GM12892 (cell line): ENCODE data around the gene GPR39.

Source experiments
- POLR2A ChIP-seq: IDR thresholded peaks from 2 replicates; pipeline ENCODE4 v1.6.1; 2011; ENCODE audit warnings: low read depth, low read length, control low read depth
- POLR2AphosphoS5 ChIP-seq: IDR thresholded peaks from 2 replicates; pipeline ENCODE4 v1.6.1; 2011; ENCODE audit warnings: low read depth, low read length, control low read depth
- TAF1 ChIP-seq: IDR thresholded peaks from 2 replicates; pipeline ENCODE4 v1.6.1; 2011; ENCODE audit warnings: low read depth, mild to moderate bottlenecking, control low read depth, low read length, borderline replicate concordance

DNA sequence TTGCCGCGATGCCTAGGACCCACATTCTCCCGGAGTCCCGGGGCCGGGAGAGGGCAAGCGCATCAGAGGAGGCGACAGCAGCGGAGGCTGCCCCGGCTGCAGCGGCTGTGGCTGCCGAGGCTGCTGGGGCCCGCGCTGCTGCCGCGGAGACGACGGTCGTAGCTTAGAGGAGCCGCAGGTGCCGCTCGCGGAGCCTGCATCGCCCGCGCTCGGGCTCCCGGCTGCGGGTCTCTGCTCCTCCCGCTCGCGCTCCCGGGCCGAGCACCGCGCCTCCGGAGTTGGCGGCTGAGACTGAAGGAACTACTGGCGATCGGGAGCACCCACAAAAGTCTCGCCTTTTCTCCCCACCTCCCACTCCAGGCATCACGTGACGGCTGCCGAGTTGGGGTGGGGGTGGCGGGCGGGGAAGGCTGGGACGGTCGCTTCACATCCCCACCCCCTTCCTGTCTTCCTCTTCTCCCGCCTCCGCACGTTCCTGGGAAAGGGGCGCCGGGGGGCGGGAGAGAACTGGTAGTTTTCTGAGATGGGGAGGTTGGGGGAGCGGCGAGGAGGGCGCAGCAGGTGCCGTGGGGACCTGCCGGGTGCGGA lies 253.4 kb downstream of the GPR39 start, which contains the start of gene LYPD1:
- TF ChIP-seq POLR2A, result no peak
- TF ChIP-seq POLR2AphosphoS5, result no peak
- TF ChIP-seq TAF1, result no peak
